ENCODE data around the gene SURF2.

DNA sequence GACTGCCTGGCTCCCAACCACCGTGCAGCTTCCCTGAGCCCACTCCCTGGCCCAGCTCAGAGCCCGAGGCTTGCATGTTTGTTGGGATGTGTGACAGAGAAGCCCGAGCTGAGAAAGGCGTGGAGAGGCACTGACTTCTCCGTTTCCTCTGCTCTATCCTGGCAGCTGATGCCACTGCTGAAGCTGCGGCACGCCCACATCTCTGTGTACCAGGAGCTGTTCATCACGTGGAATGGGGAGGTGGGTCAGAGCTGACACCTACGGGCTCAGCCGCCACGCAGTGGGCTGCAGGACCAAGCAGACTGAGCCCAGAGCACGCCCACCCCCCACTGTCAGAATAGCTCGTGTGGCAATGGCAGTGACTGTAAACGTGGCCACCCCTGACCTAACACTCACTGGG, 29.1 kb downstream of the SURF2 start:
- TF ChIP-seq POLR2AphosphoS5 (IDR thresholded peaks at IDR 0.05; ENCODE audit: borderline replicate concordance, low read depth, low read length), result no peak
- no peak for TF ChIP-seq EZH2 (IDR thresholded peaks at IDR 0.05)
